HFF-Myc (cell line): Measurements from ENCODE around the gene JARID2.

Experiments used
- DNase-seq: peaks from one replicate; pipeline ENCODE4 v3.0.0-alpha.2; 2011; ENCODE audit warnings: low read depth; ENCODE audit errors: extremely low read depth
- H3K4me3 ChIP-seq: replicated peaks from 2 replicates; pipeline ENCODE4 v1.5.1; 2011; ENCODE audit warnings: low read depth, mild to moderate bottlenecking, control low read depth, low read length
- TF ChIP-seq, protein P1 (sequence below): IDR thresholded peaks from 2 replicates; pipeline ENCODE4 v1.5.1; 2012; ENCODE audit warnings: mild to moderate bottlenecking, low read depth, low read length, control low read depth; ENCODE audit errors: missing control alignments

Gene JARID2

DNA sequence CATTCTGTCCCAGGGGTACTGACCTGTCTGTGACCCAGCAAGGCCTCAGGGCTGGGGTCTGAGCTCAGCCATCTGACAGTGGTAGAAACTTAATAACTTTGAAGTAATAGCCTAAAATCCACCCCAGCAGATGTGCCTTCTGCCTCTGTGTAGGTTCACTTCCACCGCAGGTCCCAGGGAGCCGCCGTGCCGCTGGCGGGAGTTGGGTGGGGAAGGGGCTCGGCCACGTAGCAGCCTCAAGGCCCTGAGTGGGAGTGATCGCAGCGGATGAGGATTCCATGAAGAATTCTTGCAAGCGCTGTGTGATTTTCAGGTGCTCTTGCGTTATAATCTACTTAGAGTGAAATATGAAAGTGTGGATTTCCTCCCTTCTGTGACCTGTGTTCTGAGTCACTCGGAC lies 253.3 kb downstream of the JARID2 start:
- DNase-seq: no peak
- H3K4me3 ChIP-seq: no peak overlapping the region
- TF ChIP-seq, protein P1, sequence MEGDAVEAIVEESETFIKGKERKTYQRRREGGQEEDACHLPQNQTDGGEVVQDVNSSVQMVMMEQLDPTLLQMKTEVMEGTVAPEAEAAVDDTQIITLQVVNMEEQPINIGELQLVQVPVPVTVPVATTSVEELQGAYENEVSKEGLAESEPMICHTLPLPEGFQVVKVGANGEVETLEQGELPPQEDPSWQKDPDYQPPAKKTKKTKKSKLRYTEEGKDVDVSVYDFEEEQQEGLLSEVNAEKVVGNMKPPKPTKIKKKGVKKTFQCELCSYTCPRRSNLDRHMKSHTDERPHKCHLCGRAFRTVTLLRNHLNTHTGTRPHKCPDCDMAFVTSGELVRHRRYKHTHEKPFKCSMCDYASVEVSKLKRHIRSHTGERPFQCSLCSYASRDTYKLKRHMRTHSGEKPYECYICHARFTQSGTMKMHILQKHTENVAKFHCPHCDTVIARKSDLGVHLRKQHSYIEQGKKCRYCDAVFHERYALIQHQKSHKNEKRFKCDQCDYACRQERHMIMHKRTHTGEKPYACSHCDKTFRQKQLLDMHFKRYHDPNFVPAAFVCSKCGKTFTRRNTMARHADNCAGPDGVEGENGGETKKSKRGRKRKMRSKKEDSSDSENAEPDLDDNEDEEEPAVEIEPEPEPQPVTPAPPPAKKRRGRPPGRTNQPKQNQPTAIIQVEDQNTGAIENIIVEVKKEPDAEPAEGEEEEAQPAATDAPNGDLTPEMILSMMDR: no peak

DNA sequence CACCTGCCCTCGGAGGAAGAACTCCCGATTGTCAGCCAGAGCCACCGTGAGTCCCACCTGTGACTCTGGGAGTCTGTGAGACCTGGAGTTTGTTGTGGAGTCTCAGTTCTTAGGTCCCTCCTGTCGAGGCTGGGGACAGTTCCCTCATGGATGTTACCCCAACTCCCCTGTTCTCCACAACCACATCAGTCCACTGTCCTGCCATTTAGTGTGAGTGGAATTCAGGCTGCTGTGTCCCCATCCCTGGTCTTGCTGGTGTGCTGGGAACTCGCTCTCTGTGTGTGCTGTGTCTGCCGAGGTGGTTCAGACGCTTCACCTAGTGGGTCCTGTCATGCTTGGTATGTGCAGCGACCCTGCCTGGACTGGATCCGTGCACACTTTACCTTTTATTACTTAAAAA lies 253.7 kb downstream of the JARID2 start:
- H3K4me3 ChIP-seq: no peak overlapping the region
- TF ChIP-seq, protein P1: no peak

DNA sequence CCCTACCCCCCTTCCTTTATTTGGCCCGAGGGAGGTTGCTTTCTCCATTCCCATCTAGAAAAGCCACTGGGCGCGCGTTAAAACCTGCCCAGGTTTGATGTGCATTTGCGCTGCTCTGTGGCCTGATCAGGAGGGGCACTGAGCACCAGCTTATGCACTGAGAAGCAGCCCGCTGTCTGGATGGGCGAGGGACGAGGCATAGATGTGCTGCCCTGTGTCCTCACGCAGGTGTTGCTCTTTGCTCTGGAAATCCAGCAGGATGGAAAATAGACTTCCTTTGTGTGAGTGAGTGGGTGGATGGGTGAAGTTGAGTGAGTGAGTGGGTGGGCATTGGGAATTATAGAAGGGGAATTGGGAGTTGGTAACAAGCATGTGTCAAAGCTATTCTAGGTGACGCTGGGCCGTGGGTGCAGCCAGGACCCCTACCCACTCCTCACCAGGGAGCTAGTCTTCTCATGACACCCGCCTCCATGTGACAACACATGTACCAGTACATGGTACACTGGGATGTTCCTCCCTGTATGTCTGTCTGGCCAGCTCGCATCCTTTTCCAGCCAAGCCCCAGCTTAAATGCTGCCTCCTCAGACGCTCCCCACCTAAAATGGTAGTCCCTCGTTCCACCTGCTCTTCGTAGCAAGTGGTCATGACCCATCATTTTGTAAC lies 254.3 kb downstream of the JARID2 start:
- no peak for DNase-seq
- no peak overlapping the region for H3K4me3 ChIP-seq
- TF ChIP-seq, protein P1: no peak

More for the DNA sequence above, 253.7 kb downstream of the JARID2 start:
- no peak for DNase-seq

DNA sequence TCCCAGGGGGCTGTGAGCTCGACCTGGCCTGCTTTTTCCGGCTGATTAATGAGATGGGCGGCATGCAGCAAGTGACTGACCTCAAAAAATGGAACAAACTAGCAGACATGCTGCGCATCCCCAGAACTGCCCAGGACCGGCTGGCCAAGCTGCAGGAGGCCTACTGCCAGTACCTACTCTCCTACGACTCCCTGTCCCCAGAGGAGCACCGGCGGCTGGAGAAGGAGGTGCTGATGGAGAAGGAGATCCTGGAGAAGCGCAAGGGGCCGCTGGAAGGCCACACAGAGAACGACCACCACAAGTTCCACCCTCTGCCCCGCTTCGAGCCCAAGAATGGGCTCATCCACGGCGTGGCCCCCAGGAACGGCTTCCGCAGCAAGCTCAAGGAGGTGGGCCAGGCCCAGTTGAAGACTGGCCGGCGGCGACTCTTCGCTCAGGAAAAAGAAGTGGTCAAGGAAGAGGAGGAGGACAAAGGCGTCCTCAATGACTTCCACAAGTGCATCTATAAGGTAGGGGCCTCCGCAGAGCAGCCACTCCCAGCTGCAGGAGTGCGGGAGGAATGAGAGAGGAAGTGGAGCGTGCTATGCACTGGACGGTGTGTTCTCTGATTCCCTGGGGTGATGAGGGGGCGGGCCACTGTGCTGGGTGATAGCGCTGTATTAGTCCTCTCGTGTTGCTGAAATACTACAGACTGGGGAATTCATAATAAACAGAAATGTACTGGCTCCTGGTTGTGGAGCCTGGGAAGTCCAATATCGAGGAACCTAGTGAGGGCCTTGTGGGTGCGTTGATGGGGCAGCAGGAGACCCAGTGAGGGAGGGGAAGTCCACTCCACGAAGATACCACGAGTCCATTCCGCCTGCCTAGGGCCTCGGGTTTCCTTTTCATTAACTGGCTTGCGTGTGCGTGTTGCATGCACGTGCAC lies 255.3 kb downstream of the JARID2 start:
- DNase-seq: no peak
- H3K4me3 ChIP-seq: no peak overlapping the region
- TF ChIP-seq, protein P1: no peak

DNA sequence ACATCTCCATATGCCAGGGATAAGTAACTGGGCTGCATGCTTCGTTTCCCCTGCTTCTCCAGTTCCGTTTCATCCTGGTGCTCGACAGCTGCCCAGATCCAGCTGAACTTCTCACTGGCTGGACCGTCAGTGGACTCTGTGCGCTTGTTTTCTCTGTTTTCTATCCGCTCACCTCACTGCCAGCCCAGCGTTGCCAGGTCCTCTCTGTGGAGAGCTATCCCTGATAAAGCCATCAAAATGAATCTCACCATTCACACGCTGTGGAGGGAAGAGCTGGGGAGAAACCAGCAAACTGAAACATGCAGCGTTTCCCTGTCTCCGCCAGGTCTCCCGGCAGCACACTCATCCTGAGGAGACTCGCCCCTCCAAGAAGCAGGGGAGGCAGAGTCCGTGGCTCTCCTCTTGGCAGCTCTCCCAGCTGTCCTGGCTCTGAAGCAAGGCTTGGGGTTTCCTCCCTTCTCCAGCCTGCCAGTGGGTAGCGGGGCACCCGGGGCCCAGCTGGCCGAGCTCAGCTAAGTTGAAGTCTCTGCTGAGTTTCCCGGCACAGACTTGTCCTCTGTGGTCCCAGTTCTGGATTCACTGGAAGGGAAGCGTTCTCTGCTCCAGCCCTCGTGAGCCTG lies 256.1 kb downstream of the JARID2 start:
- TF ChIP-seq, protein P1: no peak
- H3K4me3 ChIP-seq: no peak overlapping the region
- no peak for DNase-seq

DNA sequence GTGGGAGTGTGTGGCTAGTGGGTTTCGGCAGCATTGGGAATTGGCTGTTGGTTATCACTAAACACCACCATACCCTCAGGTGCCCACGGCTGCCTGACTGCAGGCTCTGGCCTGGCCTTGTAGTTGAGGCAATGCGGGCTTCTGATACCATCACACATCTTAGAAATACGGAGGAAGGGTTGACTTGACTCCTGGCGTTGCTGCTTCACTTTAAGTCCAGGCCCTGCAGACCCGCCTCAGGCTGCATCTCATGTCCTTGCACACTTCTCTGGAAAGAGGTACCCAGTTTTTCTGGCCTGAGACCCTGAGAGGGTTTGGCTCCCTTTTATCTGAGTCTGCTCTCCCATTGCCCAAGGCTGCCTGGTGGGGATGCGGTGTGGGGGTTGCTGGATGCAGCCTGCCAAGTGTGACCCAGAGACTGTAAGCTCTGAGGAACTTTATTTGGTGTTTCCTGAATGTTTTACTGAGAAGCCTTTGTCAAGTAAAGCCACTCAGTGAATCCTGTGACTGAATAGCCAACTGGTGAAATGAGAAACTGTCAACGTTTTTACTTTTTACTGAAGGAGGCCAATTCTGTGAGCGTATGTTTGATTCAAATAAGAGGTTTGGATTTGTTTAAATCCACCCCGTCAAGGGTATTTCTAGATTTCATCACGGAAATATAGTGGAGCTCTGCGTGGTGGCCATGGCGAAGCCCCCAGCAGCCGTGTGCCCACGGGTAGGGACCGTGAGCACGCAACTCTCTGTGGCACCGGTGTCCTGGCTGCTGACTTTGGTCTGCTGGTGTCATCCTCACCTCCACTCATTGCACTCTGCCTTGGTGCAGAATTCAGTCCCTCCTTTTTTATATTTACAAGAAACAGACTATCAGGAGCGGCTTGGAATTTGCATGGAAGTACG lies 256.8 kb downstream of the JARID2 start:
- H3K4me3 ChIP-seq: no peak overlapping the region
- no peak for DNase-seq
- TF ChIP-seq, protein P1: no peak
